Stimulated activated CD4-positive, alpha-beta T cell treated with anti-CD3 and anti-CD28 coated beads, Interleukin-4, amount 100 ng/mL, for 1 hour (primary cell): ENCODE measurements around the gene DNAI7.

Experiments
- DNase-seq: peaks from one replicate; pipeline ENCODE4 v3.0.0-alpha.2; 2020

The DNAI7 gene

DNA sequence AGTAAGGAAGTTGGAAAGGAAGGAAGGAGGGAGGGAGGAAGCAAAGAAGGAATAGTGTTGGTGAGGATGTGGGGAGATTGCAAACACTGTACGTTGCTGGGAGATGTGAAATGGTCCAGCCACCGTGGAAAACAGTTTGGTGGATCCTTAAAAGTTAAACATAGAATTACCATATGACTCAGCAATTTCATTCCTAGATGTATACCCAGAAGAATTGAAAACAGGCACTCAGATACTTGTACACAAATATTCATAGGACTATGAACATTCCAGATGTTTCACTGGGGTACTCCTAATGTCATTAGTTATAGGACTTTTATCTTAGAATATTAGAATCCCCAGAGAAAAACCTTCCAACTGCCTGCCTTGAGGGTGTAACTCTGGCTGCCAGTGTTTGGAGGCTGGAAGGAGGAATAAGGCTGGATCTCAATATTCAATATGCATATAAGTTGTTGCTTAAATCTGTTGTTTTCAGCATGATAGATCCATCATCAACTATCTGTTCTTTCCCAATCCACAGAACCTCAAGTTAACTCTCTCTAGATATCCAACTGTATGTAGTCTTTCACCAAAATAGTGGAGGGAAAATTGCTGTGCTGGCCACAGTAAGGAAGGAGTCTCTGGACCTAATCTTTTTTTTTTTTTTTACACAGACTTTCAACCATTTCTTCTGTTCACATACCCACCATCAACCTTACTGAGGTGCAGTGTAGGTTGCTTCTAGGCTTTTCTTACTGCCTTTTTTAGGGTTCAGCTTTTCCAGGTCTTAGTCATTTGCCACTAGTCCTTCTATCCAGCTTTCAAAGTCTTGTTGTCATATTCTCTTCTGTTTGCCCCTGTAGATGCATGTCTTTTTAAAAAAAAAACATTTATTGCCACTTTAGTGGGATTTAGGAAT is 94.5 kb downstream of the DNAI7 start:
- DNase-seq = no peak

DNA sequence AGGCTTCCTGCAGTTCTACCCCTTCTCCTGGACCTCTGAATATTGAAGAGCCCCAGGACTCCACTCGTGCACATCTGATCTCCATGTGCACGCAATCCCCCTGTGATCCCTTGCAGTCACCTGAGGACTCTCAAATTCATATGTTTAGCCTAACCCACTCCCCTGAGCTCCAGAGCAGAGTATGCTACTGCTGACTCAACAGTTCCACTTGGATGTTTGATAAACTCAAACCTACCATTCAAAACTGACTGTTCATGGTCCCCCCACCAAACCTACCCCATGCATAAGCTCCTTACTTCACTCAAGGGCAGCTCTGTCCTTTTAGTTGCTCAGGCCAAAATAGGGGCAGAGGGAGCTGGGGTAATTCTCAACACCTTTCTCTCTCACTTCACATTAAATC is 96.0 kb downstream of the DNAI7 start:
- DNase-seq = no peak

- no peak for DNase-seq
Observed at GRCh38 chr12:25089738-25090137, 105.2 kb downstream of the DNAI7 start.

DNA sequence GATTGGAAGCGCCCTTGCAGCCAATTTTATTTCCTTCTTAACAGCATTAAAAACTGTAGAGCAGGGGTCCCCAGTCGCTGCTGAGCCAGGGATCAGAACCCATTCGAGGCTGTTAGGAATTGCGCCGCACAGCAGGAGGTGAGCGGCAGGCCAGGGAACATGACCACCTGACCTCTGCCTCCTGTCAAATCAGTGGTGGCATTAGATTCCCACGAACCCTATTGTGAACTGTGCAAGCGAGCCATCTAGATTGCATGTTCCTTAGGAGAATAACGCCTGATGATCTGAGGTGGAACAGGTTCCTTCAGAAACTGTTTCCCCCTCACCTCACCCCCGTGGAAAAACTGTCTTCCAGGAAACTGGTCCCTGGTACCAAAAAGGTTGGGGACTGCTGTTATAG is 107.4 kb downstream of the DNAI7 start:
- DNase-seq = no peak

- DNase-seq = no peak
Observed at GRCh38 chr12:25084816-25085215, 110.1 kb downstream of the DNAI7 start.

- DNase-seq = no peak
Observed at GRCh38 chr12:25083211-25083610, 111.7 kb downstream of the DNAI7 start.

DNA sequence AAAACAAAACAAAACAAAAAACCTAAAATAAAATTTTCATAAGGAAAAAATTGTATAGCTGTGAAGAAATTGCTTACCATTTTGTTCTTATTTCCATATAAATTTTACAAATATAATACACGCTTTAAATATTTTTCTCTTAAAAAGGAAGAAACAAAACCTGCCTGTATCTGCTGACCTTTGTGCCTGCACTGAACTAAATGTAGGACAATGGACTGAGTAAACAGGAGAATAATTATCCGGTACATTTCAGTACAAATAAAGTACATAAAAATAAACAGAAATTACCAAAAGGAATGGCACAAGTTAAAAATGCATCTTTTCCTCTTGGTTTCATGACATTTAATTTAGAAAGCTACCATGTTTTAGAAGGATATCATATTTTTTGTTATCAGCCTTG is 112.3 kb downstream of the DNAI7 start:
- DNase-seq = no peak

DNA sequence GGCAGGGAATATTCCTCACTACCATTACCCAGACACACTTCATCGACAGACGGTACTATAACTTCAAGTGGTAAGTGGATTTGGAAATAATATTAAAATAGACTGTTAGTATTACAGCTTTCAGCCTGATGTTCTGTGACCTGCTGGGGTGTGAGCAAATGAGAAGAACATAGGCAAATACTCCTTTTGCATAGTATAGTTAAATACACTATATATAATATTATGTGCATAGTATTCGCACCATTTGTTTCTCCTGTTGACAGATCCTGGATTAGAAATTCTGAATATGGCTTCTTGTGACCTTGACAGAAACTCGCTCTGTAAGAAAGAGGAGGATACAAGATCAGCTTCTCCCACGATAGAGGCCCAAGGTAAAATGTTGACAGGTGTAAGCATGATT is 115.6 kb downstream of the DNAI7 start:
- DNase-seq = no peak

- DNase-seq = no peak
Observed at GRCh38 chr12:25074954-25075353, 120.0 kb downstream of the DNAI7 start.

GRCh38 chr12:25074113-25074512 is 120.8 kb downstream of the DNAI7 start:
- no peak for DNase-seq

DNA sequence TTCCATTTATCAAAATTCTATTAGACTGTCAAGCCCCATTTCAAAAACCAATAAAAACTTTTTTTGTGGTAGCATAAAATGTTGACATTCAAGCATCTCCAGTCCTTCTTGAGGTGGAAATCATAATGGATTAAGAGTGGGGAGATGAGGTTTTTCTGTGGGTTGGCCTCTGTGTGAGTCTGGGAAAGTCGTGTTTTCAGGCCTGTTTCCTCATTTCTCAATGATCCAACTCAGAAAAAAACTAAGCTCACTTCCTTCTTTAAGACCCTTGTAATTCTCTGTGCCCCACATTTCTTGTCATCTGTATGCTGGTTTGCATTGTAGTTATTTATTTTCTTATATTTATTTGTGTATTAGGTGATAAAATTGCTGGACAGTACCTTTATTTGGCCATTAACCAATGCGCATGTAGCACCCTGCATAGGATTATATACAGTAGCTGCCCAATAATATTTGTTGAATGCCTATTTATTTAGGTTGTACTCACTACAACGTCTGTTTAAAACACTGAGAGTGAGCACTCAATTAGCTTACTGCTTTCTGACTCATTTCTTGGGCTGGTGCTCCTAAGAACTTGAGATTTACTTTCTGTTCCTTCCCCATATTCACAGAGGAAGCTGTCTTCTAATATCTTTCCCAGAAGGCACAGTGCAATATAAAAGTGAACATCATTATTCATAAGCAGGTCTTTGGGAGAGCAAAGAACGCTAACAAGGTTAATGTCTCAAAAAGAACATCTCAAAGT is 121.9 kb downstream of the DNAI7 start:
- no peak for DNase-seq

- no peak for DNase-seq
Observed at GRCh38 chr12:25071366-25071765, 123.6 kb downstream of the DNAI7 start.

- no peak for DNase-seq
Observed at GRCh38 chr12:25069224-25069623, 125.7 kb downstream of the DNAI7 start.

- no peak for DNase-seq
Observed at GRCh38 chr12:25065035-25065434, 129.9 kb downstream of the DNAI7 start.

GRCh38 chr12:25063873-25064628 is 130.9 kb downstream of the DNAI7 start:
- no peak for DNase-seq

DNA sequence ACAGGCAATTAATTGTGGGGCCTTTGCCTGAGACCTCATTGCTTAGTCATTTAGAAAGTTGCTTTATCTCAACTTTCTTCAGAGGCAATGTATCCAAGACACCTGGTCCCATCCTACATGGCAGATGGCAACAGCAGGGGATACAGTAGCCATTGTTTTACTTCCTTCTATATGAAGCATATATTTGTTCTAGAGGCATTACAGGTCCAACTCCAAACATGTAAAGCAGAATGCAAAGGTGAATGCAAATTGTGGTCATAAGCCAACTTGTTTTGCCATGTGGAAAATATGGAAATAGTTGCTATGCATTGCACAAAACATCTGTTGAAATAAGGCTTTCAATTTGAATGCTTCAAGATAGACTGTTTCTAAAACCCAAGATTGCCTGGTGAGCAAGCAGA is 136.3 kb downstream of the DNAI7 start:
- DNase-seq = no peak
